ENCODE data around the gene SEMA4C.
A peak's percentile ranks its signal among the peaks of the same experiment; 100 is the strongest.

Gene SEMA4C

GRCh38 chr2:96843538-96844268, 26.2 kb downstream of the SEMA4C start, which contains the start of gene ANKRD23:
ANKRD23 (minus strand) TSS chr2:96844021; CDS start chr2:96843992, 29 bp downstream.
- Histone ChIP-seq H3K27me3 (ENCODE audit: insufficient read depth, low read depth, severe bottlenecking) (no peaks in the 10 kb centered on the region), H3K9me3 (ENCODE audit: severe bottlenecking) (no peaks in the 10 kb centered on the region), H3K4me3 (ENCODE audit: low read depth, low read length) (no peak within 1 kb of the TSS), H3K27ac (no peak within 1 kb of the TSS), H3K36me3 (peaks cover 22% of the 10 kb centered on the region)
- no peak for TF ChIP-seq CTCF (IDR thresholded peaks at IDR 0.05; ENCODE audit: low read depth, low read length)
- DNase-seq, result no peak

- H3K9me3 ChIP-seq (ENCODE audit: severe bottlenecking), result no peaks in the 10 kb centered on the region
- no peak for TF ChIP-seq CTCF (IDR thresholded peaks at IDR 0.05; ENCODE audit: low read depth, low read length)
- peaks cover 20% of the 10 kb centered on the region for H3K36me3 ChIP-seq
- H3K27me3 ChIP-seq (ENCODE audit: insufficient read depth, low read depth, severe bottlenecking), result no peaks in the 10 kb centered on the region
- no peak overlapping the region for H3K4me3 ChIP-seq (ENCODE audit: low read depth, low read length)
- no peak for DNase-seq
- no peak overlapping the region for H3K27ac ChIP-seq
These were observed 27.3 kb downstream of the SEMA4C start for GRCh38 chr2:96842600-96842999.

GRCh38 chr2:96841701-96842495, 28.0 kb downstream of the SEMA4C start:
- Histone ChIP-seq H3K27ac (peak overlapping the region; percentile 8; the same call in 1 of the 2 replicates), H3K9me3 (ENCODE audit: severe bottlenecking) (no peaks in the 10 kb centered on the region), H3K4me3 (ENCODE audit: low read depth, low read length) (no peak overlapping the region), H3K36me3 (peaks cover 24% of the 10 kb centered on the region), H3K27me3 (ENCODE audit: insufficient read depth, low read depth, severe bottlenecking) (no peaks in the 10 kb centered on the region)
- TF ChIP-seq CTCF (IDR thresholded peaks at IDR 0.05; ENCODE audit: low read depth, low read length), result no peak
- peak; percentile 48 for DNase-seq

DNA sequence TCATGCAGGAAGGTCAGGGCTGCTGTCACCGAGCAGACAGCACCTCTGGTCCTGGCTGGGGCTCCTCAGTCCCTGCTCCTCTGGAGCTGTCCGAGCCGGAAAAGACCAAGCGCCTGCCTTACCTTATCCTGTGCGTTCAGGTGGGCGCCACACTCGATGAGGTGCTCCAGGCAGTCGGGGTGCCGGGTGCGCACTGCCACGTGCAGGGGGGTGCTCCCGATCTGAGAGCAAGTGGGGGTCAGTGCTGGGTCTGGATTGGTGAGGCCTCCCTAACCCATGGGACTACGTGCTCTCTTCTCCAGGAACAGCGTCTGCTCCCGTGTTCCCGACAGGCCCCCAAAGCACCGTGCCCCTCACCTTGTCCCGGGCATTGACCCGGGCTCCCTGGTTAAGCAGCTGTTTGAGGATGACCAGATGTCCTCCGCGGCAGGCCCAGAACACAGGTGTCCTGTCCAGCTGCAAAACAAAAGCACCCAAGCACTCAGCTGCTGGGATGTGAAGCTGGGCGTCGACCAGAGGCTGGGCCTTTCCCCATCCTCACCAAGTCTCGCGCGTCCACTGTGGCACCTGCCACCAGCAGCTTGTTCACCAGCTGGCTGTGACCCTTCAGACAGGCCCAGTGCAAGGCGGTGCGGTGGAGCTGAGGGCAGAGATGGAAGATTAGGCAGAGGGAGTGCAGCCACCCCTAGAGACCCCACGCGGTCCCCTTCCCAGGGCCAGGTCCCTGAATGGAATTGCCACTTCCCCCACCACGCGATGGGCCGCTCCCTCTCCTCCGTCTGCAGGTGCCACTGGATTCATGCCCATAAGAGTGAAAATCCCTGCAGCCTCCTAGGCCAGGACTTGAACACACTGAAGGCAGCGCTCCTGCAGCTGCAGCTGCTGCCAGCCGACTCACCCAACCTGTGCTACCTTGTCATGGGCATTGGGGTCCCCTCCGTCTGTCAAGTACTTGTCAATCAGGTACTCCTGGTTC, 29.7 kb downstream of the SEMA4C start:
- Histone ChIP-seq H3K27ac (no peak overlapping the region), H3K27me3 (ENCODE audit: insufficient read depth, low read depth, severe bottlenecking) (no peaks in the 10 kb centered on the region), H3K36me3 (peaks cover 26% of the 10 kb centered on the region), H3K4me3 (ENCODE audit: low read depth, low read length) (no peak overlapping the region), H3K9me3 (ENCODE audit: severe bottlenecking) (no peaks in the 10 kb centered on the region)
- no peak for TF ChIP-seq CTCF (IDR thresholded peaks at IDR 0.05; ENCODE audit: low read depth, low read length)
- DNase-seq, result no peak

GRCh38 chr2:96839293-96839874, 30.5 kb downstream of the SEMA4C start:
- Histone ChIP-seq H3K27me3 (ENCODE audit: insufficient read depth, low read depth, severe bottlenecking) (no peaks in the 10 kb centered on the region), H3K4me3 (ENCODE audit: low read depth, low read length) (no peak overlapping the region), H3K27ac (no peak overlapping the region), H3K9me3 (ENCODE audit: severe bottlenecking) (no peaks in the 10 kb centered on the region), H3K36me3 (peaks cover 34% of the 10 kb centered on the region)
- no peak for TF ChIP-seq CTCF (IDR thresholded peaks at IDR 0.05; ENCODE audit: low read depth, low read length)
- DNase-seq, result no peak

Data from WERI-Rb-1 (cell line).